SKM-1 treated with dmso at 0.1 percent for 144 hours (cell line): ENCODE data around the gene CAPN13.

Source experiments
- DNase-seq: peaks from one replicate; lab custom pipeline; 2025; ENCODE audit not compliant: unreplicated experiment; lab: John Stamatoyannopoulos, UW

CAPN13 gene

DNA sequence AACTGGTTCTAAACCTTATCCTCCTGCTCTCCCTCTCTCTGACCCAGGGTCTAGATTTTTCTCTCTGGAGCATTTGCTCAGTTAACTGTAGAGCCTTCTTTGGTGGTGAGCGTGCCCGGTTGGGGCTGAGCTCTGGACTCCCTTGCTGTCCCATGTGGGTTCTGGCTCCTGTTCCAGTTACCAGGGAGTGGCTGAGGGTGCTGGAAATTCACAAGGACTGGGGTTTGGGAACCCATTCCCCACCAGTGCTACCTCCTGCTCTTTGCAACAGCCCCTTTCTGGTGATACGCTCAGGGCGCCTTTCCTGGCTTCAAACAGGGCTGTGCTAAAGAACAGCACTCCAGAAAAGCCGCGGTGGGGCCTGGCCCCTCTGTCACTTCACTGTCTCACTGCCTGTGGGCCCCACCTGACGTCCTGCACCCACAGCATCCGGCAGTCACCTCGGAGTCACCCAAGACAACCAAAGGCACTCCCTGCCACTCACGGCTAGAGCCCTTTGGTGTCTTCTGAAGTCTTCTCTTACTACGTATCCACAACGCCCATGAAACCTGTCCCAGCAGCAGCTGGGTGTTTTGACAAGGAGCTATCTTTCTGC lies 41.3 kb downstream of the CAPN13 start:
- DNase-seq = no peak

DNA sequence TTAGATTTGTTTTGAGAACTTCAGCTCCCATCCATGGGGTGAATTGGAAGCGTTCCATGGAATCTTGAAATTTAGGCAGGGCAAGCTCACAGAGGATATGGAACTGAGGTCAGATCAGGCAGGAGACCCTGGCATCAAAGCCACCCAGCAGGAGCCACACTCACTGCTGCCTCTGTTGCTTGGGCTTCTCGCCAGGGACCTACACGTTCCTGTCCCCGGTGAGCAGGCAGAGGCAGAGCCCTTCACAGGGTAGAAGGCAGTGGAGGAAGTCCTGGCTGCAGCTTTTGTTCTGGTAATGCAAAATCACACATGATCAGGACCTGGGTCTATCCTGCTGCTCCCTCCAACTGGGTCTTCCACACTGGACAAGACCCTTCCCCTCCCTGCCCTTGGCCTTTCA lies 42.1 kb downstream of the CAPN13 start:
- no peak for DNase-seq

DNA sequence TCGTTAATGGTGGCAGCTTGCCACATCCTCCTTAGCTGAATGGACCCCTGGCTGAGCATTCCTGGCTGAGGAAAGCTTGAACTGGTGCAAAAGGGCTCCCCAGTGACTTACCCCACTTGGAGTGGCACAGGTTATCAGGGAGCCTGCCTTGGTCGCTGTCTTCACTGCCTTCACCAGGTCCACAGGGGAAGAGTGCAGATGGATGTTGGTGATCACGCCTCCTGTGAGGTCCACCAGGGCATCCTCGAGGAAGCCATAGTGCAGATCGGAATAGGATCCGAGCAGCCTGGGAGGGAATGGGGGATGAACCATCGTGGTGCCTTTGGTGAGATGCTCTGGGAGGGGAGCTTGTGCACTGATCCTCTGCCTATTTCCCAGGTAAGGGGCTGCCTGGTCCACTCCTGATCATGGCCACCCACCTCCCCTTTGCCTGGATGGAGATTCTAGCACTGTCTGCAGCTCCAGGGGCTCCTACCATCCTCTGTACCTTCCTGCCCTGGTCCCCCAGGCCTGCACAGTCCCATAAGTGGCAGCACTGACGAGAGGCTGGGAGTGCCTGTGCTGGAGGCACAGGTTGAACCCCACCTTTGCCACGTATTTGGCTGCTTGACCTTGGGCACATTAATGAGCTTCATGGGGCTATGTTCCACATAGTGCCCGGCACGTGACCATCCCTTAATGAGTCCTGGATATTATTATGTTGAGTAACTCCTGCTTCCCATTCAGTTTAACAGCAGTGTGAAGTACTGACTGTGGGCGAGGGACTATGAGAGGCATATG lies 43.0 kb downstream of the CAPN13 start:
- no peak for DNase-seq

DNA sequence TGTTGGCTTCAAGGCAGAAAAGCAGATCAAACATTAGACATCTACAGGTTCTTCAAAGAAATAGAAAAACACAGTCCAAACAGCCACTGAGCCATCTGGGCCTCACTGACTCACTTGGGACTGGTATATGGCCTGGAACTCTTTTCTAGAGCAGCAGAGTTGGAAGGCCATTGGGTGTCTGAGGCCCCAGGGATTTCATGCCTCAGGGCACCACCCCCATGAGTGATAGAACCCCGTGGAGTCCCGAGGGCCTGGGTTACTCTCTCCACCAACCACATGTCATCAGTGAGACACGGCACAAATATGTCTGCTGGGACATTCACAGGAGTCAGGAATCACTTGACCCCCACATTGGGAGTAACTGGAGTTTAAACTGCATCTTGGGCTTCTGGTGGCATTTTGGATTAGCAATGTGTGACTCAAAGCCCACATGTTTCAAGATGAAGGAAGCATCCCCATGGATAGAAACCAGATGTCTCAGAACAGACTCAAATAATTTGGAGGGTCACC lies 44.0 kb downstream of the CAPN13 start:
- no peak for DNase-seq

DNA sequence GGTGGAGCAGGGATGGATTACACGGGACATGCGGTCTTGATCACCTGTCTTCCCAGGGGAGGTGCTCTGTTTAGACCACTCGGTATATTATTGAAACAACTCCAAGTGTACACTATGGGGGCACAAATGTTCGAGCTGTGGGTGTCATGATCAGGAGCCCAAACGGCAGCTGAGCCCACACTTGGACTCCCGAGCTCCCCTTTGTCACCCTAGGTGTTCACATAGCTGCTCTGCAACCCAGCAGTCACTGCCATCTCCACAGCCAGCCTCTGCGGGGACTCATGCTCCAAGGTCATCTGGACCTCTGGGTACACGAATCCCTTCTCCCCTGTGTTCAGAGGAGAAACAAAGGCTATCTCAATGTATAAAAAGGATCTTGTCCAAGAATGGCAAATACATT lies 46.0 kb downstream of the CAPN13 start:
- no peak for DNase-seq

DNA sequence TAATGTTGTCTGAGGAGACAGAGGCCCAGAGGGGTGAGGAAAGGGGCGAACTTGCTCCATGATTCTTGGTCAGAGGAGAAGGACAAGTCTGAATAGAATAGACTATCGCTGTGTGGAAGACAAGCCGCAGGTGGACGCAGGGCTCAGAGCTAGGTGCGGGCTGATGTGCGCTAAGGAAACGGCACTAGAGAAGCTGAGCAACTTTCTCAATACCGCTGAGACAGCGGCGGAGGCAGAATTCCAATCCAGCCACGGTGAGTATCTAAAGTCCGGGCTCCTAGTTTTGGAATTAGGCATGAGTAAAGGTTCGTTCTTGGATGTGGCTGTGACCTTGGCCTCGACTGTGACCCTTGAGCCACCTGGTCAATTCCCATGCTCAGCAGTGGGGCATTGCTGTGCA lies 47.8 kb downstream of the CAPN13 start:
- DNase-seq = no peak

- DNase-seq = no peak
Observed at GRCh38 chr2:30758191-30758651, 49.0 kb downstream of the CAPN13 start.

DNA sequence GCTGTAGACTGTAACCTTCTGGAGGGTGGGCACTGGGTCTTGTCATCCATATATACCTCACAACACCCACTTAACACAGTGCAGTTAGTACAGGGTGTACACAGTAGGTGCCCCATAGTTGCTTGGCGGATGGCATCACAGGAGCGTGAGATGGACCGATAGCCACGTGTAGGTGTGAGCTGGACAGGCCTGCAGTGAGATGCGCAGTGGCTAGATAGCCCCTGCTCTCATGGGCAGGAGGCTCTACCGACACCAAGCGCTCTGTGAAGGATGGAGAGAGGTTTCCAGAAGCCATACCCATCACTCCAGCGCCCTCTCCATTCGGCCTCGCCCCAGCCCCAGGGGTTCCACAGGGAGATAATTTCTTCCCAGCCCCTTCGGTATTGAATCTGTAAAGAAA lies 49.5 kb downstream of the CAPN13 start:
- DNase-seq = no peak

- DNase-seq = no peak
Observed at GRCh38 chr2:30756971-30757370, 50.3 kb downstream of the CAPN13 start.

GRCh38 chr2:30756051-30756719 lies 51.1 kb downstream of the CAPN13 start:
- no peak for DNase-seq

DNA sequence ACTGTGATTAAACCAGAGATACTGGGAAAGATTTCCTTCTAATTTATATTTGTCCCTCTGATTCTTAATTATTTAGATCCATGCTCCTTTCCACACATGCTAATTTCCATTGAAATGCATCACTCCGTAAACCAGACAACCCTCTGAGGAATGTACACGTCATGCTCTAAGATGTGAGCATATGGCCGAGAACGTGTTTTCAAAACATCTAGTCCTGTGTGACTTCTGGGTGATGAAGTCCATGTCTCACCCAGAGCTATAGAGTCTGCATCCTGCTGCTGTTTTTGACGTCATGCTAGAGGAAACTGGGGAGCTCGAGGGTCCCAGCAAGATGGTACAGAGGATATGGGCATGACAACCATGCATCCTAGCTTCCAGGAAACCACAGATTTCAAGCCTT lies 53.6 kb downstream of the CAPN13 start:
- DNase-seq = no peak

DNA sequence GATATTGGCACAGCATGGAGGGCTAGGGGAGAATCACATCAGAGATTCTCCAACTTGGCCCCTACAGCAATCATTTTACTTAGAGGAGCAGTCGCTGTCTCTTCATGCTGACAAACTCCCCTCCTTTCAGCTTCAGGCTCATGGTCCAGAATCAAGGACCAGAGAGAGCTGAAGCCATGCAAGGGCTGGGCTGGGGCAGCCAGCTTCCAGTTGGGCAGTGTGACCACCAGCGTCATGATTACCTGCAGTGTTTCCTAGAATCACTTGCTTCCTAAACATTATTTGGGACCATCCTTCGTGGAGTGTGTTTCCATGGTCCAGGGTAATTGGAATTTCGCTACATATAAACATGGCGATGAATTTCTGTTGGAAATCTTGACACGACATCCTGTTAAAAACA lies 54.4 kb downstream of the CAPN13 start:
- no peak for DNase-seq

DNA sequence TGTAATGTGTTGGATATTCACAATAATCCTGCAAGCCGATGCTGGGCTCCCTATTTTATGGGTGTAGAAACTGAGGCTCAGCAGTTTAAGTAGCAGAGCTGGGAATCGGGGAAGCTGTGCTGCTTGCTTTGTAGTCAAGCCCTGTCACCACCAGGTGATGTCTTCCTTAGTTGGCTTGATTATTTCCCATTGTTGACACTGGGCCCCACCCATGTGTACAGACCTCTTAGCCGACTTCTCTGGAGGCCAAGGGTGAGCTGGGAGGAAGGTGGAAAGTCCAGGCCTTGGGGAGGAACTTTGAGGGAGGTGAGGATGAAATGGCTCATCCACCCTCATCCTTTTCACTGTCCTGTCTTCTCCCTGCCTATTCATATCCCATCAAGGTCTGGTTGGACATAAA lies 60.0 kb downstream of the CAPN13 start:
- no peak for DNase-seq

DNA sequence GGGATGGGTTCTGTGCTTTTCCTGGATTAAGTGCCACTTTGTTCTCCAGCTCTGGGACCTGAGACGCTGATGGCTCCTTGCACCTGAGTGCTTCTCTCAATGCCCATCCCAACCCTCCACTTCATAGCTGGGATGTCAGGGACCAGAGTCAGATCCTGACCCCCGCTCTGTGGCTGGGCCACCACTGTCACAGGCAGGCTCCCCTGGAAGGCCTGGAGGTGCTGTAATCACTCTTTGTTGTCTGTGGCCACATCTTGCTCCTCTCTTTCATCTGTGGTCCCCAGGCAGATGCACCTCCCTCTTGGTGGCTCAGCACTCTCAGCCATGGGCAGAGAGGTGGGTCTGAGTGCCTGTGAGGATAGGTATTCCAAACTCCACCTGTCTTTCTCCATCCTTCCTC lies 62.4 kb downstream of the CAPN13 start:
- DNase-seq = no peak

DNA sequence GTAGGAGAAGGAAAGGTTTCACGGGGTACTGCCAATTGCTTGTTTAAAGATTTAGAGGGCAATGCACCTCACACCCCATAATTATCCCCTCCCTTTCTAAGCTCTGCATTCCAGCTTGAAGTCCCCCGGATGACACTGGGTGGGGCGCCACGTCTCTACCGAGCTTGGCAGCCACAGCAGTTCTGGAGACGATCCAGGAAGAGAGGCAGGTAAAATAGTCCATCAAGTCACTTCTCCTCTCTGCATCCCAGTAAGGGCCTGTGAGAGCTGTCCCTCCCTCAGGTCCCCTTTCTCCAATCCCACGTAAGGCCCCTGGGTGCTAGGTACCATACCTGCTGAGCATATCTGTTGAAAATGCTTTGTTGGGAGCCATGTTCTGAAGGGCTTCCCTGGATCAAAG lies 65.7 kb downstream of the CAPN13 start:
- no peak for DNase-seq

DNA sequence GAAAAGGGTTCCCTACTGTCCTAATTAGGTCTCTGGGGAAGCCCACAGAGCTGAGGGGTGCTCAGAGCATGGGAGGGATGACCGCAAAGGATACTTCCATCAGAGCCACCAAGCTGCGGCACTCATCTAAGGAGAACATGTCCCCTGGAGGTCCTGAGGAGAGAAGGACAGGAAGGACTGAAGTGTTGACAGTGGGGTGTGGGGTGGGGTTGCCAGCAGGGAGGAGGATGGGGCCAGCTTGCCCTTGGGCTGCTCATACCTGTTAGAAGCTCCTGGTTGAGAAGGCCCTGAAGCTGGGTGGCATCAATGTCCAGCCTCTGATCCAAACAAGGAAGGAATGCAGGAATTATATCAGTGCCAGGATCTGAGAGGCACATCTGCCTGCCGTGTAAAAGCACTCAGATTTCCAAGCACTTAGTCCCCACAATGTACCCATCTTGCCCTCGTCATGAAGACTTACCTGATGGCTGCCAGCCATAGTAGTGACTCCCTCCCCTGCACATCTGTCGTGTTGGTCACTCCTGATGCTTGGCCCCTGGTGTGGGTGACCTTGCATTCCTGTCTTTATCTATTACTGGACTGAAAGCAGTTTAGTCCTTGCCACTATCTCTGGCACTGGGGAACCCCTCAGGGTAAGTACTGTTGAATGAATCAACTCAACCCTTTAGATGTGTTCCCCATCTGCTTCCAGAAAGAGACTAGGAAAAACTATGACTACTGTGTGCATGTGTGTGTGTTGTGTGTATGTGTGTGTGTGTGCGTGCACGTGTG lies 68.9 kb downstream of the CAPN13 start:
- DNase-seq = no peak

GRCh38 chr2:30737326-30737610 lies 70.0 kb downstream of the CAPN13 start:
- DNase-seq = no peak

- DNase-seq = no peak
Observed at GRCh38 chr2:30736461-30737325, 70.6 kb downstream of the CAPN13 start.

DNA sequence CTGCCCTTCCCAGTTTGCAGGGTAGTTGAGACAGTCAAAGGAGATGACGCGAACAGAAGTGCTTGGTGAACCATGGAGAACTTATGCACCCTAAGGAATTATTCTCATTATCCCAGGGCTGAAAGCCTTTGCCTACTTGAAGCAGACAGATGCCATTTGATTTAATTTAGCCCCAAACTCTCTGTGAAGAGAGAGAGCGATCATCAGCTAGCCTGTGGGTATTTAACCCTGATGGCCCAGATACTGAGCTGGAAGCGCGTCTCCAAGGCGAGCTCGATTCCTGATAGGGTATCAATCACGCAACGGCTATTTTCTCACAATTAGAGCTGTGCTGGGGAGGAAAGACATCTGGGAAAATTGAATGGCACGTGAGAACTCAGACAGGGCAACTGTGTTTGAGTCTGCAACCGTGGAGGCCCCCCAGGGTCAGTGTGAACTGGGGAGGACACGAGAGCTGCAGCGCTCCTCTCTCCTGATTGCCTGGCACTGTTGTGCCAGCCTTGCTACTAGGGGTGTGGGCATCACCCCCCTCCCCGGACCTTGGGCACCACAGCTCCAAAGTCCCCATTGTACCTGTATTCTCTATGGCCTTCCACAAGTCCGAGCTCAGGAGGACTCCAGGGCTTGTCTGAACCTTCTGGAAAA lies 73.2 kb downstream of the CAPN13 start:
- no peak for DNase-seq

GRCh38 chr2:30732876-30733275 lies 74.4 kb downstream of the CAPN13 start:
- no peak for DNase-seq
